ENCODE results near the gene TSPAN12.

TSPAN12 gene

DNA sequence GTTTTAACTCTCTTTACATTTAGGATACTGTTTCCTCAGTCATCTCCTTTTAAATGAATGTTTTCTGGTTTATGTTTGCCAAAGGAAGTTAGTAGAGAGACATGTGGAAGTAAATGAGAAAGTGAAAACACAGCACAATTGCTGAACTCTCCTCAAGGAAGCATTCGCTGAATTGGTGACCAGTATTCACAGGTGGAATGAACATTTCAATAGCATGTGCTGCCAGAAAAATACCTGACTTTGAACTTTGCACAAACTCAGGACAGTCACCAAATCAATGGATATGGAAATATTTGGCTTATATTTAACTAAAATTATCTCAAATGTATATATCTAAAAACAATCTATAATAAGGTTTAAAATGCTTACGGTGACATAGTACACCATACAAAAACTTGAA is 28.5 kb downstream of the TSPAN12 start:
- no peak overlapping the region for H3K27ac ChIP-seq
- TF ChIP-seq, protein P1, sequence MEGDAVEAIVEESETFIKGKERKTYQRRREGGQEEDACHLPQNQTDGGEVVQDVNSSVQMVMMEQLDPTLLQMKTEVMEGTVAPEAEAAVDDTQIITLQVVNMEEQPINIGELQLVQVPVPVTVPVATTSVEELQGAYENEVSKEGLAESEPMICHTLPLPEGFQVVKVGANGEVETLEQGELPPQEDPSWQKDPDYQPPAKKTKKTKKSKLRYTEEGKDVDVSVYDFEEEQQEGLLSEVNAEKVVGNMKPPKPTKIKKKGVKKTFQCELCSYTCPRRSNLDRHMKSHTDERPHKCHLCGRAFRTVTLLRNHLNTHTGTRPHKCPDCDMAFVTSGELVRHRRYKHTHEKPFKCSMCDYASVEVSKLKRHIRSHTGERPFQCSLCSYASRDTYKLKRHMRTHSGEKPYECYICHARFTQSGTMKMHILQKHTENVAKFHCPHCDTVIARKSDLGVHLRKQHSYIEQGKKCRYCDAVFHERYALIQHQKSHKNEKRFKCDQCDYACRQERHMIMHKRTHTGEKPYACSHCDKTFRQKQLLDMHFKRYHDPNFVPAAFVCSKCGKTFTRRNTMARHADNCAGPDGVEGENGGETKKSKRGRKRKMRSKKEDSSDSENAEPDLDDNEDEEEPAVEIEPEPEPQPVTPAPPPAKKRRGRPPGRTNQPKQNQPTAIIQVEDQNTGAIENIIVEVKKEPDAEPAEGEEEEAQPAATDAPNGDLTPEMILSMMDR (conservative IDR thresholded peaks at IDR 0.05; ENCODE audit: low read depth, low read length) = no peak

DNA sequence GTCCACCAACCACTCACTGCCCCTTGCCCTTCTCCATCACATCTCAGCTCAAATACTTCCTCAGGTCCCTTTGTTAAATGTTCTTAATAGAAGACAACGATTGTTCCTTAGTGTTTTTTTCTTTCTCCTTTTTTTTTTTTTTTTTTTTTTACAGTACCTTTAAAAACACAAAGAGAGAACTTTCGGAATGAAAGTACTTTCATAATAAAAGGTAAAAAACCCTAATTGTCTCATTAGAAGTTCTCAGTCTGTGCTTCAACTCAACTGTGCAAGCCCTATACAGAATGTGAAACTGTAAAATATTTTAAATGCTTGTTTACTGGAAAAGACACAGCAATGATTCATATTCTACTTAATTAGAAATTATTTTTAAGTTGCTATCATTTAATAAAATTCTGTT is 29.4 kb downstream of the TSPAN12 start:
- Histone ChIP-seq H3K79me2 (ENCODE audit: insufficient read depth, low read depth) (no peaks in the 10 kb centered on the region), H3K9ac (no peak overlapping the region), H3K27me3 (ENCODE audit: insufficient read depth, low read depth) (no peaks in the 10 kb centered on the region), H3K4me1 (ENCODE audit: low read depth, poor library complexity, severe bottlenecking) (no peaks in the 10 kb centered on the region), H3K36me3 (ENCODE audit: insufficient read depth) (no peaks in the 10 kb centered on the region; the same call in 1 of the 2 replicates), H3K4me3 (IDR thresholded peaks at IDR 0.05; ENCODE audit: insufficient read depth, low read depth, low read length) (no peak overlapping the region), H3K4me2 (no peak overlapping the region), H2AFZ (ENCODE audit: low read depth) (no peak overlapping the region), H3K27ac (no peak overlapping the region), H4K20me1 (ENCODE audit: insufficient read depth) (no peaks in the 10 kb centered on the region)
- TF ChIP-seq, protein P1 (conservative IDR thresholded peaks at IDR 0.05; ENCODE audit: low read depth, low read length) = no peak

More for the DNA sequence above, 28.5 kb downstream of the TSPAN12 start:
- Histone ChIP-seq H3K4me2 (no peak overlapping the region), H2AFZ (ENCODE audit: low read depth) (no peak overlapping the region), H3K79me2 (ENCODE audit: insufficient read depth, low read depth) (no peaks in the 10 kb centered on the region), H3K4me1 (ENCODE audit: low read depth, poor library complexity, severe bottlenecking) (no peaks in the 10 kb centered on the region), H3K27me3 (ENCODE audit: insufficient read depth, low read depth) (no peaks in the 10 kb centered on the region), H4K20me1 (ENCODE audit: insufficient read depth) (no peaks in the 10 kb centered on the region), H3K36me3 (ENCODE audit: insufficient read depth) (no peaks in the 10 kb centered on the region; the same call in 1 of the 2 replicates), H3K9ac (no peak overlapping the region), H3K4me3 (IDR thresholded peaks at IDR 0.05; ENCODE audit: insufficient read depth, low read depth, low read length) (no peak overlapping the region)

DNA sequence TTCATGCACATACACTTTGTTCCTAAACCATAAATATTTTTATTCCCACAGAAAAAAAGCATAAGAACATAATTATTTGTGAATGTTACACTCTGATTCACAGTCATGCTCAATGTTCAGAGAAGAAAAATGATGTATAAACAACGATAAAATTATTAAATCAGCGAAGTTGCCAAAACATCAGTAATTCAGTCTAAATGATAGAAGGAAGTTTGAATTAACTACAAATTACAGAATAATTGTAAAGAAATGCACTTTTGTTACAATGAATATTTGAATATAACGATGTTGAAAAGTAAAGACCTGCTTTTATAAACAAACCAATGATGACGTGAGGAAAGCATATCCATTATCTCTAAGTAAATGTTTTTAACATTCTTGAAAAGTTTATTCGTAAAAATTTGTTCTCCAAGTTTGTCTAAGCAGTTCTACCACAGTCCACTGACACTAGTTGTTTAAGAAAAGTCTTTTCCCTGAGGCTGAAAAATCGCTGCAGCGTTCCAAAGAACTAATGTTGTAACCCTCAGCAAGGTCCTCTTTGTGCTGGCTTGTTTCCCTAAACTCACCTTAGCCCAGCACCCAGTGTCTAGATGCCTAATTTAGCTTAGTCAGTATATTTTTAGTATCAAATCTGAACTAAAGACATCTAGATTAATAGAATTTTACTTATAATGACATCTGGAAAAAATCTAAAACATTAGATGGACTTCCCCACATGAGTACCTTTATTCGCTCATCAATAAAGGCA is 30.4 kb downstream of the TSPAN12 start:
- Histone ChIP-seq H3K4me1 (ENCODE audit: low read depth, poor library complexity, severe bottlenecking) (no peaks in the 10 kb centered on the region), H3K4me3 (IDR thresholded peaks at IDR 0.05; ENCODE audit: insufficient read depth, low read depth, low read length) (no peak overlapping the region), H3K36me3 (ENCODE audit: insufficient read depth) (no peaks in the 10 kb centered on the region; the same call in 1 of the 2 replicates), H3K27ac (no peak overlapping the region), H4K20me1 (ENCODE audit: insufficient read depth) (no peaks in the 10 kb centered on the region), H3K9ac (no peak overlapping the region), H2AFZ (ENCODE audit: low read depth) (no peak overlapping the region), H3K27me3 (ENCODE audit: insufficient read depth, low read depth) (no peaks in the 10 kb centered on the region), H3K79me2 (ENCODE audit: insufficient read depth, low read depth) (no peaks in the 10 kb centered on the region), H3K4me2 (no peak overlapping the region)
- TF ChIP-seq, protein P1 (conservative IDR thresholded peaks at IDR 0.05; ENCODE audit: low read depth, low read length) = no peak

DNA sequence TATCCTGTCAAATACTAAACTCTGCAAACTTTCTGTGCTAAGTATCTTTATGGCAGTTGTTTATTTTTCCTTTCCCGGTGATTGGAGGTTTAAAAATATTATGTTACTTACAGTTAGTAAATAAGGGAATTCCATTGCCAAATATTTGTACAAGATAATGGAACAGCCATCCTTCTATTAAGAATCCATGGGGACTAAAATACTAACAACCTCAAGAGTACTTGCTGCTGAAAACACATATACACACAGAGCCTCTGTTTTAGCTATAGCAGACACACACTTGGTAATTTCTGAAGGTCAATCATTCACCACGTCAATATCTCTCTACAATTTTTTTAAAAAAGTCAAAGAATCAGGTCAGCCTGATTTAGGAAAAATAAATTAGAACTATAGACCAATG is 32.4 kb downstream of the TSPAN12 start:
- no peak overlapping the region for H3K9ac ChIP-seq
- H3K27ac ChIP-seq = no peak overlapping the region
- no peak overlapping the region for H3K4me3 ChIP-seq (IDR thresholded peaks at IDR 0.05; ENCODE audit: insufficient read depth, low read depth, low read length)
- TF ChIP-seq, protein P1 (conservative IDR thresholded peaks at IDR 0.05; ENCODE audit: low read depth, low read length) = no peak
- H3K4me2 ChIP-seq = no peak overlapping the region
- no peaks in the 10 kb centered on the region for H3K4me1 ChIP-seq (ENCODE audit: low read depth, poor library complexity, severe bottlenecking)
- no peaks in the 10 kb centered on the region; the same call in 1 of the 2 replicates for H3K36me3 ChIP-seq (ENCODE audit: insufficient read depth)
- H3K79me2 ChIP-seq (ENCODE audit: insufficient read depth, low read depth) = no peaks in the 10 kb centered on the region
- no peaks in the 10 kb centered on the region for H4K20me1 ChIP-seq (ENCODE audit: insufficient read depth)
- no peak overlapping the region for H2AFZ ChIP-seq (ENCODE audit: low read depth)
- no peaks in the 10 kb centered on the region for H3K27me3 ChIP-seq (ENCODE audit: insufficient read depth, low read depth)

All from KMS-11 (cell line).